Immature natural killer cell (primary cell): Measurements from ENCODE around the gene MYADML2. TPM values are rescaled to one million over a fixed set of nuclear protein-coding genes. Genes with fewer than 3 reads are reported as not detected.

Source experiments
- DNase-seq, 3 donors: peaks; one replicate each; pipeline ENCODE4 v3.0.0; 2022; ENCODE audit warnings: mixed read lengths in 1 of 3
- H3K27ac Mint-ChIP-seq, 6 donors: one replicate each; pipeline ENCODE4 v1.8.0; 2020; ENCODE audit warnings: mixed read lengths in 6 of 6, mild to moderate bottlenecking in 5 of 6, inconsistent platforms in 4 of 6, moderate library complexity in 3 of 6
- H3K27me3 Mint-ChIP-seq, 3 donors: one replicate each; pipeline ENCODE4 v1.8.0; 2020 to 2021; ENCODE audit warnings: low read depth in 3 of 3, mild to moderate bottlenecking in 3 of 3, mixed read lengths in 3 of 3, moderate library complexity in 3 of 3, inconsistent platforms in 1 of 3
- H3K36me3 Mint-ChIP-seq, 3 donors: one replicate each; pipeline ENCODE4 v1.8.0; 2020; ENCODE audit warnings: mixed read lengths in 3 of 3, inconsistent platforms in 2 of 3, mild to moderate bottlenecking in 2 of 3
- H3K4me1 Mint-ChIP-seq, 2 donors: one replicate each; pipeline ENCODE4 v1.8.0; 2020; ENCODE audit warnings: inconsistent platforms in 2 of 2, mild to moderate bottlenecking in 2 of 2, mixed read lengths in 2 of 2, moderate library complexity in 1 of 2
- H3K4me3 Mint-ChIP-seq, 5 donors: one replicate each; pipeline ENCODE4 v1.8.0; 2020; ENCODE audit warnings: mild to moderate bottlenecking in 5 of 5, mixed read lengths in 5 of 5, inconsistent platforms in 3 of 5, moderate library complexity in 3 of 5
- H3K9me3 Mint-ChIP-seq, 6 donors: one replicate each; pipeline ENCODE4 v1.8.0; 2020; ENCODE audit warnings: mild to moderate bottlenecking in 6 of 6, mixed read lengths in 6 of 6, inconsistent platforms in 4 of 6, moderate library complexity in 3 of 6
- polyA plus RNA-seq, 3 donors: library from polyadenylated mRNA; unstranded; fragments of 300-500 nt; fragmentation: Illumina TruSeq; gene quantifications; one replicate each; pipeline ENCODE4 v1.2.3, GENCODE V29; 2021

The MYADML2 gene
- polyA plus RNA-seq, 3 donors from 2014 or later = not detected

- Mint-ChIP-seq H3K27me3 (peaks cover 0 to 7% (median 3%) of the 10 kb centered on the region in 3 donors), H3K4me3 (peak overlapping the region in 1 of 5 donors; percentile 39), H3K36me3 (peaks cover 0 to 4% (median 0%) of the 10 kb centered on the region in 3 donors), H3K9me3 (no peaks in the 10 kb centered on the region), H3K27ac (no peak overlapping the region), H3K4me1 (peaks cover 0 to 3% of the 10 kb centered on the region in 2 donors)
- no peak for DNase-seq
Observed at GRCh38 chr17:81968850-81969812, 22.1 kb upstream of the MYADML2 start.

- DNase-seq = no peak
- no peaks in the 10 kb centered on the region for H3K9me3 Mint-ChIP-seq
- H3K36me3 Mint-ChIP-seq = peaks cover 0 to 4% (median 0%) of the 10 kb centered on the region in 3 donors
- peaks cover 3 to 8% (median 4%) of the 10 kb centered on the region in 3 donors for H3K27me3 Mint-ChIP-seq
- H3K27ac Mint-ChIP-seq = no peak overlapping the region
- peak overlapping the region in 2 of 5 donors; percentile 18 to 33 for H3K4me3 Mint-ChIP-seq
- H3K4me1 Mint-ChIP-seq = peaks cover 0 to 3% of the 10 kb centered on the region in 2 donors
Observed at GRCh38 chr17:81968396-81968745, 21.3 kb upstream of the MYADML2 start.

- peaks cover 0 to 3% of the 10 kb centered on the region in 2 donors for H3K4me1 Mint-ChIP-seq
- H3K27me3 Mint-ChIP-seq = peaks cover 4 to 11% (median 7%) of the 10 kb centered on the region in 3 donors
- peak overlapping the region in 1 of 6 donors; percentile 50 for H3K27ac Mint-ChIP-seq
- peak overlapping the region; percentile 3 to 51 (median 33) for H3K4me3 Mint-ChIP-seq
- peaks cover 0 to 4% (median 0%) of the 10 kb centered on the region in 3 donors for H3K36me3 Mint-ChIP-seq
- no peaks in the 10 kb centered on the region for H3K9me3 Mint-ChIP-seq
- peak; percentile 51 to 57 (median 52) for DNase-seq
Observed at GRCh38 chr17:81967533-81968395, 20.7 kb upstream of the MYADML2 start.

- Mint-ChIP-seq H3K36me3 (peaks cover 0 to under 1% (median 0%) of the 10 kb centered on the region in 3 donors), H3K4me1 (peaks cover 0 to 6% of the 10 kb centered on the region in 2 donors), H3K4me3 (no peak overlapping the region), H3K27me3 (peaks cover 6 to 14% (median 12%) of the 10 kb centered on the region in 3 donors), H3K27ac (no peak overlapping the region), H3K9me3 (no peaks in the 10 kb centered on the region)
- DNase-seq = no peak
Observed at GRCh38 chr17:81967244-81967532, 20.2 kb upstream of the MYADML2 start.

GRCh38 chr17:81966343-81967243 is 19.6 kb upstream of the MYADML2 start:
- no peaks in the 10 kb centered on the region for H3K36me3 Mint-ChIP-seq
- peaks cover 0 to 6% of the 10 kb centered on the region in 2 donors for H3K4me1 Mint-ChIP-seq
- H3K27ac Mint-ChIP-seq = no peak overlapping the region

GRCh38 chr17:81964081-81964849 is 17.2 kb upstream of the MYADML2 start:
- H3K27ac Mint-ChIP-seq = no peak overlapping the region
- H3K4me3 Mint-ChIP-seq = no peak overlapping the region
- no peaks in the 10 kb centered on the region for H3K9me3 Mint-ChIP-seq
- H3K27me3 Mint-ChIP-seq = peaks cover 6 to 15% (median 12%) of the 10 kb centered on the region in 3 donors
- H3K4me1 Mint-ChIP-seq = peaks cover 0 to 6% of the 10 kb centered on the region in 2 donors
- DNase-seq = no peak
- no peaks in the 10 kb centered on the region for H3K36me3 Mint-ChIP-seq

More at GRCh38 chr17:81966343-81967243, 19.6 kb upstream of the MYADML2 start:
- DNase-seq = no peak
- Mint-ChIP-seq H3K9me3 (no peaks in the 10 kb centered on the region), H3K4me3 (no peak overlapping the region), H3K27me3 (peaks cover 6 to 15% (median 12%) of the 10 kb centered on the region in 3 donors)

GRCh38 chr17:81962499-81963441 is 15.7 kb upstream of the MYADML2 start:
- Mint-ChIP-seq H3K27me3 (peaks cover 16 to 18% (median 18%) of the 10 kb centered on the region in 3 donors), H3K27ac (no peak overlapping the region), H3K36me3 (no peaks in the 10 kb centered on the region), H3K4me1 (peaks cover 0 to 9% of the 10 kb centered on the region in 2 donors), H3K9me3 (no peaks in the 10 kb centered on the region), H3K4me3 (peak overlapping the region in 3 of 5 donors; percentile 38 to 70 (median 56))
- no peak for DNase-seq

GRCh38 chr17:81961521-81962498 is 14.8 kb upstream of the MYADML2 start:
- H3K4me1 Mint-ChIP-seq = peaks cover 0 to 9% of the 10 kb centered on the region in 2 donors
- DNase-seq = no peak
- H3K9me3 Mint-ChIP-seq = no peaks in the 10 kb centered on the region
- no peak overlapping the region for H3K27ac Mint-ChIP-seq
- peak overlapping the region in 3 of 5 donors; percentile 38 to 70 (median 56) for H3K4me3 Mint-ChIP-seq
- H3K36me3 Mint-ChIP-seq = no peaks in the 10 kb centered on the region
- peaks cover 16 to 18% (median 18%) of the 10 kb centered on the region in 3 donors for H3K27me3 Mint-ChIP-seq

GRCh38 chr17:81961087-81961511 is 14.1 kb upstream of the MYADML2 start, which contains the start of gene NOTUM:
Gene NOTUM, minus strand, starts transcription at chr17:81961187. Its CDS starts 278 bp downstream, at chr17:81960909.
- H3K9me3 Mint-ChIP-seq = no peaks in the 10 kb centered on the region
- no peaks in the 10 kb centered on the region for H3K36me3 Mint-ChIP-seq
- H3K27me3 Mint-ChIP-seq = peaks cover 16 to 19% (median 17%) of the 10 kb centered on the region in 3 donors
- DNase-seq = no peak
- H3K4me3 Mint-ChIP-seq = no peak within 1 kb of the TSS
- peaks cover 0 to 9% of the 10 kb centered on the region in 2 donors for H3K4me1 Mint-ChIP-seq
- no peak within 1 kb of the TSS for H3K27ac Mint-ChIP-seq

- no peak overlapping the region for H3K27ac Mint-ChIP-seq
- no peaks in the 10 kb centered on the region for H3K9me3 Mint-ChIP-seq
- peaks cover 13 to 16% (median 16%) of the 10 kb centered on the region in 3 donors for H3K27me3 Mint-ChIP-seq
- H3K36me3 Mint-ChIP-seq = no peaks in the 10 kb centered on the region
- no peak for DNase-seq
- H3K4me1 Mint-ChIP-seq = peaks cover 0 to 9% of the 10 kb centered on the region in 2 donors
- no peak overlapping the region for H3K4me3 Mint-ChIP-seq
Observed at GRCh38 chr17:81960130-81960958, 13.3 kb upstream of the MYADML2 start.
